HG03066 (cell line): ENCODE results near the gene RAPGEF6.

ENCODE experiments used
- ATAC-seq: cut with Tn5 transposase; IDR thresholded peaks from one replicate; pipeline ENCODE4 v1.9.1; 2021; ENCODE audit warnings: low read depth; ENCODE audit not compliant: unreplicated experiment

Gene RAPGEF6

DNA sequence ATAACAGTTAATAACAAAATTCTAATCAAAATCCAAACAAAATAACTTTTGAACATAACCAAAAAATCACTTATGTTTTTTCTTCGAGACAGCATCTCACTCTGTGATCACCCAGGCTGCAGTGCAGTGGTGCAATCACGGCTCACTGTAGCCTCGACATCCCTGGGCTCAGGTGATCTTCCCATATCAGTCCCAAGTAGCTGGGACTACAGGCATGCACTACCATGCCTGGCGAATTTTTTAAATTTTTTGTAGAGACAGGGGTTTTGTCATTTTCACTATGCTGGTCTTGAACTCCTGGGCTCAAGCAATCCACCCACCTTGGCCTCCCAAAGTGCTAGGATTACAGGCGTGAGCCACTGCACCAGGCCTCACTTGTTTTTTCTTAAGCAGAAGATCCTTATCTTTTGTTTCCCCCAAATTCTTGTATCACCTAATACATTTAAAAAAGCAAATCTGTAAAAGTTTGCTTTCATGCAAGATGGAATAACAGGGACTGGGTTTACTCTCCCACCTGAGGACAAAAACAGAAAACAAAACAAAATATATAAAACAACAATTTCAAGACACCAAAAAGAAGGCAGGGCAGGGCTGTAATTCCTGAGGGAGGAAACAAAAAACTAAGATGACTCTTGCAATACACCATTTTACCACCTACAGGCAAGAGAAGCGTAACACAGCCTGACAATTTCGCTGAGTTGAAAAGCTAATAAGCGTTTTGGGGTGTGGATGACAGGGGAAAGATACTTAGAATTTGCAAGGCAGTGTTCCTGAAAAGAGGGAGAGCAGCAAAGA lies 71.4 kb downstream of the RAPGEF6 start:
- no peak for ATAC-seq

DNA sequence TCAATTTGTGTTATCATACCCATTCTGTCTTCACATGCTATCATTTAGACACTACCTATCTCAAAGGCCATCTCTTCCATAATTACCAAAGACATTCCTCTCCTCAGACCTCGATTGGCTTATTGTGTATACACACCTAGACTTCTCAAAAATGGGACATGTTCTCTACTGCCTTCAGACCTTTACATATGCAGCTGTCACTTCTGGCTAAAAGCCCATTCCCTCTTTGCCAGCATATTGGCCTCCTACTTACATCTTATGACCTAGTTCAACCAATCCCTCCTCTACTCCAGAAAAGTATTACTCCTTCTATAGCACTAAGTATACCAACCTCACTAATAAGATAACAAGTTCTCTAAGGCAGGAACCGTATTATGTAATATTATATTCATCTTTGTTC lies 84.4 kb downstream of the RAPGEF6 start:
- no peak for ATAC-seq

DNA sequence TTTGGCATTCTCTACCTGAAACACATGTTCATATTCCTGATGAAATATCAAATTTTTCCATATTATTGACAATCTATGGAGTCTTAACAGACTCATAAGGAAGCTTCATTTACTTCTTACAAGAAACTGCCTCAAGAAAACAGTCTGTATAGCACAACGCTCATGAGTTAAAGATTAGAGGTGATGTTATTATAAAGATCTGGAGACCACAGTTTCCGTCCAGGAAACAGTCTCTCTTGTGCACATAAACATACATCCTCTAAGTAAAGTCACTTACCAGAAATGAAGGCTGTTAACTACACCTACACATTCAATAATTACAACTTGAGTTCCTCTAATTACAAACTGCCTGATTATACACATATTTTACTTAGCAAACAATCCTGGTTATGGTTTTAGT lies 86.9 kb downstream of the RAPGEF6 start:
- ATAC-seq: no peak

DNA sequence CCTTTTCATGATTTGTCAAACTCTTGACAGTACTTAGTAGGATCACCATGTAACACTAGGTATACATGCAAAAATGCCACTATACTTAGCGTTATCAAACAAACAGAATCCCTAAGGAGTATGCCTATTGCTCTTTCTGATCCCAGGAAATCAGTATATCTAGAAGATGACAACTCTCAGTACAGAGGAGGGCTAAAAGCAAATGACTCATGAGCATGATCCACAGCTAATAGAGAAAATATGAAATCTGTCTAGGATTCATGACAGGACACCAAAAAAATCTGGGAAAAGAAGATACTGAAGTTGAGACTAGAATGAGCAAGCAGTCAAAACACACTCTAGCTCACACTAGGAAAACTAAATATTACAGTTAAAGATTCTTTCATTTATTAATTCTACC lies 89.2 kb downstream of the RAPGEF6 start:
- ATAC-seq: no peak

DNA sequence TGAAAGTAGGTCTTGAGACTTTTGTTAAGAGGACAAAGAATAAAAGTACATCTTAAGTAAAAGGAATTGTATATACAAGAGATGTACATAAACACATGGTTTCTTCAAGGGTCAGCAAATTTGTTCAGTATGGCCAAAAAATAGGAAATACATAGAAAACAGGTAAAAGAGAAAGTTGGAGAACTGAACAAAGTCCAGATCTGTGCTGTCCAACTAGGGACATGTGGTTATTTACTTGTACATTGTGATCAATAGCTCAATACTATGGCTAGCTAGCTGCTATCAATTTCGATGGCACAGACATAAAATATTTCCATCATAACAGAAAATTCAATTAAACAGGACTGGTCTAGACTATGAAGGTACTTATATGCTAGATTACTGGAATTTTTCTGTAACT lies 92.3 kb downstream of the RAPGEF6 start:
- ATAC-seq: no peak

DNA sequence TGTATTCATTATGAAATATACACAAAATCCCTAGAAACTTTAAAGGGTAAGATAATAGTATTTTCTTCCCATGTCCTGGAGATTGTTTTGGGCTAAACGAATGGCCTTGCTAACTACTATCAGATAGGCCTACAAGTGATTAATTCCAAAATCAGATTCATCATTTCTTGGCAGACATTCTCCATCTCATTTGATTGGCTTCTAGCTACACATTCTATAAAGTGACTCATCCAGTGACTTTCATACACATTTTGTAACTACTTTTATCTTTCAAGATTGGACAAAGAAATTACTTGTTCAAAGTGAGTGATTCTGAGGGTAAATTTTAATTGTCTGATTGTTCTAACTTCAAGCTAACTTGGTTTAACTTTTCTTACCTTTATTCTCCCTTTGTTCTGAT lies 93.3 kb downstream of the RAPGEF6 start:
- ATAC-seq: no peak

DNA sequence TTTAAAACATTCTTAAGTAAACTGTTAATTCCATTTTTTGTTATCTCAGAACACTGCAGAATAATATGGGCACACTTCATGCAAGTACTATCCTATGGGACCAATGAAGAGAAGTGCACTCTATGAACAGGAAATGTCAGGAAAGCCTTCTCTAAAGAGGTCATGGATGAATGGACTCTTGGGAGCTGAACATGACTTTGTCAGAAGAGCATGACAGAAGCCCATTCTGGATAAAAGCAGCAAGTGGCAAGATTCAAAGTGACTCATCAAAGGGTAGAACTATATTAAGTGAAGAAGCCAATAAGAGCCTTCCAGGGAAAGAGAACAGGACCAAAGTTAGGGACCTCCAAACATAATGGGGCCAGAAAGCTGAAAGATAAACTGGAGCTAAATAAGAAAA lies 94.0 kb downstream of the RAPGEF6 start:
- ATAC-seq: no peak

DNA sequence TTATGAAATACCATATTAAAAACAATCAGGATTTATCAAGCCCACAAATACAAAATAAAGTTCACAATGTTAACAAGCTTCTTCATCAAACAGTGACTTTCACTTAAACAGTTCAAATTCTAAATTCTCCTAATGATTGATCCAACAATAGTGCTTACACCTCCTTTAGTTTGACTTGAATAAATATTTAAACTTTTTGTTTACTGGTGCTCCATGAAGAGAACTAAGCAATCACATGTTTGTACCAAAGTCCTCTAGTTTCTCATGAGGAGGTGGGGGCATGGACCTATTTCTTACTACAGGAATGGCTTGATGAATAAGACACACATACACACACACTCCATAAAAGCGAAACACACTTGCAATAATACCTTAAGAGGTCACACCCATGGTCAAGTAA lies 95.8 kb downstream of the RAPGEF6 start:
- ATAC-seq: no peak

DNA sequence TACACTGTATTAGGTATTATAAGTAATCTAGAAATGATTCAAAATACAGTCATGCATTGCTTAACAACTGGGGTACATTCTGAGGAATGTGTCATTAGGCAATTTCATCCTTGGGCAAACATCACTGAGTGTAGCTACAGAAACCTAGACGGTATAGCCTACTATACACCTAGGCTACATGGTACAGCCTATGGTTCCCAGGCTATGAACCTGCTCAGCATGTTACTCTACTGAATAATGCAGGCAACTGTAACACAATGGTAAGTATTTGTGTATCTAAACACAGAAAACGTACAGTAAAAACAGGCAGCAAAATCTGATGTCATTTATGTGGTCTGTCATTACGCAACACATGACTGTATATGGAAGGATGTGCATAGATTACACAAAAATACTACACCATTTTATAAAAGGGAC lies 96.8 kb downstream of the RAPGEF6 start:
- no peak for ATAC-seq

DNA sequence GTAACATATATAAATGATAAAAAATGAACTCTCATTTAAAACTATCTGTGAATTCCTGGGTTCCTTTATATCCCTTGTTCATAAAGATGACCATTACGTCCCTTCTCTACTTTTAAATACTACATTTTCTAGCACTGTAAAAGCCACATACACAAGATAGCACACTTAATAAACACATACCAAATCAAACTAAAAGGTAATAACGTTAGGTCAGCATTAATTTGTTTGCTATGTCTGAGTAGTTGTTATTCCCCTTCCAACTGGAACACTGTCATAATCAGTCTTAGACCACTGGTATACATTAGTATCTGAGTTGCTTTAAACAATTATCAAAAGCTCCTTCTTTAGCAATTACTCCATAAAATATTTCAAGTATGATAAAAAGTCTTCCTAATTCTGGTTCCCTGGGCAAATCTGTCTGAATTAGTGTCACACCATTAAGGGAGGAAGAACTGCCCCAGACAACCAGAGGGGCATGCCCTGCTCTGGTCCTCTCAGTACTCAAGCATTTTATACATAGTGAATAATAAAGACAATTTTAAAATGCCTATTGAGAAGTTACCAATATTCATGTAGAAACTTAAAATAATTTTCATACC lies 98.1 kb downstream of the RAPGEF6 start:
- no peak for ATAC-seq

DNA sequence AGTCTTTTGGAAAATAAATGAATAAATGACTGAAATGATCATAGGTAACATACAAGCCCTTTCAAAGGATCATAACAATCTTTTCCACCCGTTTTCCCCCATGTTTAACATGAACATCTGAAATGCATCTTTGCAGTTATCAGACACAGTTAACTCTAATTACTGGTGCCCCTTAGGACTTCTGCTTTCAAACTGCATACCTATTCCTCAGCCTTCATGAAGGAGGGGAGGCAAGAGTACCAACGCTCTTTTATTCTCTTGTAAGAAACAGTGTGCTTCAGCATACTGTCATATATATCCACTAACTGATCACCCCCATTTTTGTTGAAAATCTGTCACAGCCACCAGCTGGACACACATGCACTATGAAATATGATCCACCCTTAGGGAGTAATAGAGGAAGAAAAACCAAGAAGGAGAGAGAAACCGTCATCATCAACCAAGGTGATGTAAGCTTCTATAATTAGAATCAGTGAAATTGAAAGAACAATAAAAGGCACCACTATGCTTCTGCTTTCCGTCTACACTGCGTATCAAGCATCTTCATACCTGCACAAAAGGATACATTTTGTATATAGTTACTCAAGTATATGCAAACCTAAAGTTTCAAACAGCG lies 98.7 kb downstream of the RAPGEF6 start:
- peak; percentile 97 for ATAC-seq

DNA sequence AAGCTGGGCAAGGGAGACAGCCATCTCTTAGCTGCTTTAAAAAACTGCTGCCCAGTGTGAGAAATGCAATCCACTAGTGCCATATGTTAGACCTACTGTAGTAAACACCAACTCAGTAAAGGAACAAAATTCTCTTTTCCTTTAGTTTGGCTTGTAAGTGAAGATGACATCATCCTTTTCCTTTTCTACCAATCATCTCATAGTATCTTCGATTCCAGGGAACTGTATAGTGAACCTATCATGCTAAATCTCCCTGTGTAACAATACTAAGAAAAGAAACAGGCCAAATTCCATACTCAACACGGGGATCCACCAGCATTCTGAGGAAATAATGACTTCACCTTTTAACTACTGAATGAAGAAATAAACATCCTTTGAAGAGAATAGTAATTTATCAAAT lies 100.1 kb downstream of the RAPGEF6 start:
- ATAC-seq: no peak

DNA sequence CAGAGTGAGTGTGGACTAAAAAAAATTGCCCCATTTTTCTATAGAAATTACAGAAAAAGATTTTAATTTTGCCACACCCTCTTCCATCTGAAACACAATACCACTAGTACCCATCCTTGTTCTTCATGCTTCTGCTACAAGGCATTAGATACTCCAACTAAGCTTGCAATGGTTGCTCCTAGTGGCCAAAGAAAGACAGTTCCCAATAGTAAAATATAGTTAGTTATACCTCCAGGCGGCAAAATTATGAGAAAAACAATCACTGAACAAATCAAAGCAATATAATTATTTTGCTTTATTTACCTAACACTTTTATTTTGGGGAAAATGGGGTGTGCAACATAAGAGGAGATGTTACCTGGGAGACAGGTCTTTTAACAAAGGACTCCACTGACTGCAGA lies 101.2 kb downstream of the RAPGEF6 start:
- ATAC-seq: no peak

DNA sequence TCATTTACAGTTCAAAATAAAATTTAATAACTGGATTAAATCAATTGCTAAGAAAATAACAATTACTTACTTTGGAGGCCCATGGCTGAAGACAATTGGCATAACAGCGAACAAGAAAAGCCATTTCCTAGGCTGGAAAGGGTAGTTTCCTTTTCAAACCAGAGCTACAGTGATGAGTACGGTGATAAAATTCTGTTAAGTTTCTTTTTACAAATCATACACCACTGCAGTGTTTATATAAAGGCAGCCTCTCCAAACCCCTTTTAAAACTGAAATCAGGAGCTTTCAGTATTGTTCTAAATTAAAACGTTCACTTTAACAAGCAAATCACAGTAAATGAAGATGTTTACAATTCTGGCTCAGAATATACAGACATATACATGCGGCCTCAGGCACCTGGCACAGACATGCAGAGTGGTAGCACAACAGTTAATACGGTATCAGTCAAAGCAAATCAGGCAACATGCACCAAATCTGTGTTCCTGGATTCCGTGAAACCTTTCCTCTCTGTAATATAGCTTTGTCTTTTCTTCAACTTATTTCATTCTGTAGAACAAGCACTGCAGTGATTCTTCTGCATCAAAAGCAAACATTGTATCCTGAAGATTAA lies 102.9 kb downstream of the RAPGEF6 start:
- no peak for ATAC-seq

DNA sequence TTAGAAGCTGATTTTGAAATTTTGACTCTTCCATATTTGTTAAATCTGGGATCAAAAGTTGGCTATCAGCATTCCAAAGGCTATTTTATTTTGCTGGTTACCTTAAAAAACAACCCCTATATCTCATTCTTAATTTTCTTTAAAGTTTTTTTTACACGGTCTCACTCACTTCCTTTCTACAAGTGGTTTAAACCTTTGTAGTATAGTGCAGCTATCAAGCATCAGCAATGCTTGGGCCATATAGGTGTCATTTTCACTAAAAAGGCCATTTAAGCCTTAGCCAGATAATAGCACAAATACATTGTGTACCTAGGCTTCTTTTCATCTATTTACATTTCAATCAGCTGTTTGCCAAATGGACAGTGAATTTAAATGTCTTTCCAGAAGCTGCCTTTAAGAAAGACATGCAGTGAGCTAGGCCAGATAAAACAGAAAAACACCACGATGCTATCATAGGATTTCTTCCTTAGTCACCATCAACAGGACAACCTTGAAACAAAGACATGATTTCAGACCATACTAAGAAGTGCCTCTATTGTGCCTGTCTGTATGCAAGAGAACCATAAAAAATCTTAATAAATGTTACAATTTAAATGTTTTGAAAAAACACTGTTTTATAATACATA lies 104.2 kb downstream of the RAPGEF6 start:
- ATAC-seq: no peak

DNA sequence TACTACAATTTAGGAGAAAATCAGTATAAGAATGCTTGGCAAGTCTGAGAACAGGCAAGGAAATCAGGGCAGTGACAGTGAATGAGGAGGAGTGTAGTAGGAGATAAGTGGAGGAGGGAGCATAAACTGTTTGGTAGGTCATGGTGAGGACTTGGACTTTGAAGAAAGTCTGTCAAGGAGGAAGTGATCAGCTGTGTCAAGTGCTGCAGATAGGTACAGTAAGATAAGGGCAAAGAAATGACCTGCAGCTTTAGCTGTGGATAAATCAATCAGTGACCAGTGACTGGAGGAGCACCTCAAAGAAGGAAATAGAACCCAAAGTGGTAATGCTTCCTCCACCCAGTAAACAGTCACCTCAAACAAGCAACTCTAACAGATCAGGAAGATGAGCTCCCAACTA lies 106.3 kb downstream of the RAPGEF6 start:
- no peak for ATAC-seq

DNA sequence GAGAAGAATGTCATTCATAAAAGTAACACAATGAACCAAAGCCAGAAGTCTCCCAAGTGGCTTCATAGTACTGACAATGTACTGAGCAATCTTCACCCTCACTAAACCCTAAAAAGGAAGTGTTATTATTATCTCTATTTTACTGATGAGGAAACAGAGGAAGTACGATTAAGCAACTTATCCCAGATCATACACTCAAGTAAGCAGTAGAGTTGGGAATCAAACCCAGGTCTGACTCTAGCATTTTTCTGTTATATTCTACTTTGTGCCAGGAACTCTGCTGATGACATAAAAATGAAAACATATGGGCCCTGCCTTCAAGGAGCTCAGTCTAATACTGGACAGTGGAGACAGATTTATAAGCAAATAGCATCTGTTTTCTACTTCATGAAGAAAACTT lies 109.2 kb downstream of the RAPGEF6 start:
- no peak for ATAC-seq

DNA sequence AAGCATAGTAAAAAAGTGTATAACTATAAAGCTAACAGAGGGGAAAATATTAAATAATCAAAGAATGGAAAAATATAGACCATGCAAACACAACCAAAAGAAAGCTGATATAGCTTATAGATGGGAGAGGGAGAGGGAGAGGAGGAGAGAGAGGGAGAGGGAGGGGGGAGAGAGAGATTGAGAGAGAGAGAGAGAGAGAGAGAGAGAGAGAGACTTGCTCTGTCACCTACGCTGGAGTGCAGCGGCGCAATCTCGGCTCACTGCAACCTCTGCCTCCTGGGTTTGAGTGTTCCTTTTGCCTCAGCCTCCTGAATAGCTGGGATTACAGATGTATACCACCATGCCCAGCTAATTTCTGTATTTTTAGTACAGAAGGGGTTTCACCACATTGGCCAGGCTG lies 110.6 kb downstream of the RAPGEF6 start:
- no peak for ATAC-seq

DNA sequence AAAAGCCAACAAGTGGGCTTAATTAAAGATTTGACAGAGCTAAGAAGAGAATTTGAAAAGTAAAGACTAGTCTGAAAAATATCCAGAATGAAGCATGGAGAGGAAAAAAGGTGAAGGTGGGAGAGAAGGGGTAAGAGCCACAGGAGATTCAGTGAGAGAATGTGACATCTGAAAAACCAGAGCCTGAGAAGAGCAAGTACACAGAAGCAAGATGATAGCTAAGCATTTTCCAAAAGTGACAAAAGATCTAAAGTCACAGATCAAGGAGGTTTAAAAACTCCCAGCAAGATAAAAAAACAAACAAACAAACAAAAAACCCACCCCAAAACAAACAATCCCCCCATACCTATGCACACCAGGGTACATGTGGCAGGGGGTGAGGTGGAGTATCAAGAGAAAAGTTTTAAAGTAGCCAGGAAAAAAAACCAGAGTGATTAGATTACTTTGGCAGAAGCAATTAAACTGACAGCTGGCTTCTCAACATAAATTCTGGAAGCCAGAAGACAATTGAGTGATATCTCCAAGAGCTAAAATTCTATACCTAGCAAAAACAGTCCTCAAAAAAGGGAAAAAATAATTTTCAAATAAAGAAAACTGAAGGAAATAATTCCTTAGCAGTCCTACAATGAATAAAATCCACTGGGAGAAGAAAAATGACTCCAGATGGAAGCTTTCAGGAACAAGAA lies 111.4 kb downstream of the RAPGEF6 start:
- no peak for ATAC-seq

DNA sequence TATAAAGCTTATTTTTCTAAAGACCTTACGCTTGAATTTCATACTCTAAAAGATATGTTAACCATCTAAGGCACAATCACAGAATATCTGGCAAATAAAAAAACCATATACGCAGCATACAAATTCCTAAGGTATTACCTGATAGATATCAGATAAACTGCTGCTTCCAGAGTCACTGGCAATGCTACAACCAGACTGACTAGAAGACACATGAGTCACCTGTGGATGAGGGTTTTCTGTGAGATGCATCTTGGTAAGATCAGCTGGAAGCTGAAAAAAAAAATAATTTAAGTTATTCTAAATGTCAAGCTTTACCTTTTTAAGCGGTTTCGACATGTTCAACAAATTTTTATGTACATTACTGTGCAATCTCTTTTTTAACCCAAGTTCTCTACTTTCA lies 113.8 kb downstream of the RAPGEF6 start:
- ATAC-seq: no peak

DNA sequence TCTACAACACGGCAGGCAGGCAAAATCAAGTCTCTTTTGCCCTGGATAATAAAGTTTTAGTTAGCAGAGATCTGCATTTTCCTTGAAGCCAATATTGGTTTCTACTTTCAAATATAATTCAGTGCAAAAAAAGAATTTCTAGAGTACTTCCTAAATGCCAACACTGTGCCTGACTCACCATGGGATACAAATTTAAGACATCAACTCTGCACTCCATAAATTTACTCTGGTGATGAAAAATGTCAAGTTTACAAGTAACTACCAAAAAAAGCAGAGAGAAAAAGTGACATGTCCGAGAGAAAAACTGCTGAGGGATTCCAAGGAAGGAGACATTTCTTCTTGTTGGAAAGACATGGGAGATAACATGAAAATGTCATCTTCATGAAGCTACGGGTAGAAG lies 119.7 kb downstream of the RAPGEF6 start:
- ATAC-seq: no peak
